Thoracic aorta (tissue), 2 donors: ENCODE measurements around the gene PTP4A2. TPM values are rescaled to one million over a fixed set of nuclear protein-coding genes. Genes with fewer than 3 reads are reported as not detected.
A peak's percentile ranks its signal among the peaks of the same experiment; 100 is the strongest.
"Not testable (repeated sequence)": the region's sequence is repeated elsewhere in the genome, so short reads cannot be mapped to it uniquely, and the experiment has no call there.

Source experiments
- ATAC-seq: fragments of 150-250 bp; one replicate; pipeline ENCODE4 v1.8.0; 2017; ENCODE audit warnings: low read depth; ENCODE audit not compliant: insufficient number of reproducible peaks, low FRiP score
- DNase-seq: peaks from one replicate; pipeline ENCODE4 v3.0.0-alpha.2; 2020; ENCODE audit warnings: low spot score
- H3K27ac ChIP-seq, 2 donors: fragments of 200-600 bp; sonication (generic); 1 replicate in 1 of 2; 2 replicates in 1 of 2; pipeline ENCODE4 v1.5.1; 2016; ENCODE audit warnings: mild to moderate bottlenecking in 2 of 2, moderate library complexity in 2 of 2
- H3K27me3 ChIP-seq: fragments of 200-600 bp; sonication (generic); replicated peaks from 2 replicates; pipeline ENCODE4 v1.6.0; 2016; ENCODE audit warnings: mild to moderate bottlenecking; ENCODE audit not compliant: insufficient read depth
- H3K36me3 ChIP-seq: fragments of 200-600 bp; sonication (generic); one replicate; pipeline ENCODE4 v1.5.1; 2016
- H3K4me1 ChIP-seq, 2 donors: fragments of 200-600 bp; sonication (generic); 1 replicate in 1 of 2; 2 replicates in 1 of 2; pipeline versions ENCODE4 v1.5.1 to v1.6.0; 2016; ENCODE audit warnings: low read depth in 2 of 2, mild to moderate bottlenecking in 1 of 2; ENCODE audit not compliant: control insufficient read depth in 1 of 2
- H3K4me3 ChIP-seq: fragments of 200-600 bp; sonication (generic); 2 replicates; pipeline ENCODE4 v1.5.1; 2016; ENCODE audit warnings: mild to moderate bottlenecking
- H3K9me3 ChIP-seq: fragments of 200-600 bp; sonication (generic); 2 replicates; pipeline ENCODE4 v1.5.1; 2016
- total RNA-seq, 2 donors: library from RNA; depleted of rRNA; stranded (reverse); fragments of >200 nt; gene quantifications; one replicate each; pipeline versions ENCODE4 v1.1.0 to v1.2.3, GENCODE V29; 2016
- TF ChIP-seq, protein P1 (sequence below): fragments of 200-600 bp; sonication (generic); IDR thresholded peaks from one replicate; pipeline ENCODE4 v1.5.1; 2019; ENCODE audit warnings: antibody characterized with exemption

Gene PTP4A2
- total RNA-seq, 2 donors from 2014 or later: 104 to 237 TPM

DNA sequence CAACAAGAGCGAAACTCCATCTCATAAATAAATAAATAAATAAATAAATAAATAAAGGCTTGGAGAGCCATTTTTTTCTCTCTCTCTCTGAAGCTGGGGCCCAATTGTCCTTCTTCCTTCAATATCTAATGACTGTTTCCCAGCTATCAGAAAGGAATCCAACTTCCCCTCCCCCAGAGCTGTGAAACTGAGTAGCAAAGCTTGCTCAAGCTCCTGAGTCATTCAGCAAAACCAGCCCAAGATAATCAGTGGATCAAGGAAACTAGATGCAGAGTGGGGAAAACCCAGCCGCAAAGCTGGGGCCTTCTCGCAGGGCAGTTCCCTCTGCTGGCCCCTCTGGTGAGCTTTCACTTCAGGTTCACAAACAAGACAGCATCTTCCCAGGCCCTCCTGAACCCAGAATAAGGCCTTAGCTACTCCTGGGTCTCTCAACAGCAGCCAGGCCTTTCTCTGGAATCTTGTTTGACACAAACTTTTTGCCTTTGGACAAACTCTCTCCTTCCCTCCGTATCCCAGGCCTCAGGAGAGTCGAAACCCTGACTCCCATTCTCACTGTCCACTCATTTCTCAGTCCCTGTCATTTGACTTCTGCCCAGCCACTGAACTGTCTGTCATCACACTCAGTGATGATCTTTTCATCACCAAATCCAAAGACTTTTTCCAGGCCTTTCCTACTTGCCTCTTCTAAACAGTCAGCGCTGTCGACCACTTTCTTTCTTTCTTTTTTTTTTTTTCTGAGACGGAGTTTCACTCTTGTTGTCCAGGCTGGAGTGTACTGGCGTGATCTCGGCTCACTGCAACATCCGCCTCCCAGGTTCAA lies 18.0 kb upstream of the PTP4A2 start:
- peak; percentile 90 for ATAC-seq

DNA sequence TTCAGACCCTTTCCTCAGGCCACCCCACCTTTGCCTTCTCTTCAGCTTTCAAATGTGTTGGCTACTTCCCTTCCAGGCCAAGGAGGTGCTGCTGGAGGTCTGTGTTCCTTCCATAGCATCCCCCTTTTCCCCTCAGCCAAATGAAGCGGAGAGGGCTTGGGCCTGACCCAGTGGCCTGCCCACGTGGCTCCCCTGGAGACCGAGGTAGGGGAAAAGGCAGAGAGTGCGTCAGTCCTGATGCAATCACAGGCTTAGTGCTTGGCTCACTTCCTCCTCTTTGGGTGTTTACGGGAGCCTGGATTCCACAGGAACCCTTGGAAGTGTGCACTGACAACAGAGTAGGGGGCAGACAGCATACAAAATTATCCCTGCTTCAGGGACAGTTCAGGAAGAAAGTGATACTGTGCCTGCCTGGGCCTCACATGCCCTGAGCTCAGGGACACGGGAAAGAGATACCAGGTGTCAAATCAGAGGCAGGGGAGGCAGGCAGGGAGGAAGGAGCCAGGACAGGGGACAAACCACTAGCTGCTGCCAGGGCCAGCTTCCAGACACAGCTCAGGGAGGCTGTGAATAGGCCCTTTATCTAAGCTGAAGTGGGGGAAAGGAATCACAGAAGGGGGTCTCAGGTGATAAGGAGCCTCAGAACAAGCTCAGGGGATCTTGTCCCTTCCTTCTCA lies 16.6 kb upstream of the PTP4A2 start:
- H3K4me3 ChIP-seq: peak overlapping the region; percentile 34
- peaks cover 34 to 44% of the 10 kb centered on the region in 2 donors for H3K4me1 ChIP-seq
- no peaks in the 10 kb centered on the region for H3K36me3 ChIP-seq
- H3K27ac ChIP-seq: peak overlapping the region; percentile 79 to 94
- no peaks in the 10 kb centered on the region for H3K27me3 ChIP-seq
- TF ChIP-seq, protein P1, sequence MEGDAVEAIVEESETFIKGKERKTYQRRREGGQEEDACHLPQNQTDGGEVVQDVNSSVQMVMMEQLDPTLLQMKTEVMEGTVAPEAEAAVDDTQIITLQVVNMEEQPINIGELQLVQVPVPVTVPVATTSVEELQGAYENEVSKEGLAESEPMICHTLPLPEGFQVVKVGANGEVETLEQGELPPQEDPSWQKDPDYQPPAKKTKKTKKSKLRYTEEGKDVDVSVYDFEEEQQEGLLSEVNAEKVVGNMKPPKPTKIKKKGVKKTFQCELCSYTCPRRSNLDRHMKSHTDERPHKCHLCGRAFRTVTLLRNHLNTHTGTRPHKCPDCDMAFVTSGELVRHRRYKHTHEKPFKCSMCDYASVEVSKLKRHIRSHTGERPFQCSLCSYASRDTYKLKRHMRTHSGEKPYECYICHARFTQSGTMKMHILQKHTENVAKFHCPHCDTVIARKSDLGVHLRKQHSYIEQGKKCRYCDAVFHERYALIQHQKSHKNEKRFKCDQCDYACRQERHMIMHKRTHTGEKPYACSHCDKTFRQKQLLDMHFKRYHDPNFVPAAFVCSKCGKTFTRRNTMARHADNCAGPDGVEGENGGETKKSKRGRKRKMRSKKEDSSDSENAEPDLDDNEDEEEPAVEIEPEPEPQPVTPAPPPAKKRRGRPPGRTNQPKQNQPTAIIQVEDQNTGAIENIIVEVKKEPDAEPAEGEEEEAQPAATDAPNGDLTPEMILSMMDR: no peak
- H3K9me3 ChIP-seq: no peaks in the 10 kb centered on the region
- peak; percentile 72 for ATAC-seq
- peak; percentile 47 for DNase-seq

More for the DNA sequence above, 18.0 kb upstream of the PTP4A2 start:
- Histone ChIP-seq H3K4me1 (peaks cover 34 to 41% of the 10 kb centered on the region in 2 donors), H3K27ac (peak overlapping the region; percentile 79 to 94), H3K9me3 (no peaks in the 10 kb centered on the region), H3K36me3 (no peaks in the 10 kb centered on the region), H3K27me3 (no peaks in the 10 kb centered on the region), H3K4me3 (peak overlapping the region; percentile 28)
- peak; percentile 69 for DNase-seq
- TF ChIP-seq, protein P1: peak; percentile 33

DNA sequence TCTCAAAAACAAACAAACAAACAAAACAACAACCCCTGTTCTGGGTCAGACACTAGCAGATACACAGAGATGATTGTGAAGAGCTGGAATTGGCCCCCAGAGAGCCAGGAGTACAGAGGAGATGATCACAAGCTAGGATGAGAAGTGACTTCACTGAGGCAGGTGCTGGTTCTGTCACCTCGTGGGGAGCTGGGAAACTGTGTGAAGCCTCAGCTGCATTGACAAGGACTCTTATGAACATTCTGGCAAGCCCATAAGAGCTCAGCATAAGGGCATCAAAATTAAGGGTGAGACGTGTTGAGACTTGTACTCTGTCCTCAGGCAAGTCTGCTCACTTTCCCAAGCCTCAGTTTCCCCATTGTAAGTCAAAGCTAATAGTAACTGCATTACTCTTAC lies 14.7 kb upstream of the PTP4A2 start:
- H3K27me3 ChIP-seq: no peaks in the 10 kb centered on the region
- no peak overlapping the region for H3K27ac ChIP-seq
- H3K4me3 ChIP-seq: no peak overlapping the region
- no peaks in the 10 kb centered on the region for H3K36me3 ChIP-seq
- ATAC-seq: no peak
- H3K4me1 ChIP-seq: peaks cover 34 to 44% of the 10 kb centered on the region in 2 donors
- H3K9me3 ChIP-seq: no peaks in the 10 kb centered on the region
- no peak for DNase-seq
- TF ChIP-seq, protein P1: no peak

DNA sequence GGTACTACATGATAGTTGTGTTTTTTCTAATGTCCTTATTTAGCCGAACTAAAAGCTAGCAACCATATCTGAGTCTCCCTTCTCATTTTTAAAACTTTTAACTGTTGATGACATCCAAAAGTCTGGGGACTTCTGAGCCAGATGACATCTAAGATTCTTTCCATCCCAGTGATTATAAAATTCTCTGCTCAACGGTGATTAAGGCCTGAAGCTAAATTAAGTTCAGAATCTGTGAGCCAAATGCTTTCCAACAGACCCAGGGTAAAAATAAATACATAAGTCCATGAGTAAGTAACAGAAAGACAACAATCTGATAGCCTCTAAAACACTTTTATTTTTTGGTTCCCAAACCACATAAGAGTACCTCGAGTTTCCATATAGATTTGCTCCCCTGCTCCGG lies 13.1 kb upstream of the PTP4A2 start:
- Histone ChIP-seq H3K27me3 (no peaks in the 10 kb centered on the region), H3K4me1 (peaks cover 28 to 36% of the 10 kb centered on the region in 2 donors), H3K36me3 (no peaks in the 10 kb centered on the region), H3K9me3 (no peaks in the 10 kb centered on the region), H3K27ac (peak overlapping the region; percentile 11 to 68), H3K4me3 (no peak overlapping the region)
- TF ChIP-seq, protein P1: no peak
- DNase-seq: no peak
- ATAC-seq: no peak

DNA sequence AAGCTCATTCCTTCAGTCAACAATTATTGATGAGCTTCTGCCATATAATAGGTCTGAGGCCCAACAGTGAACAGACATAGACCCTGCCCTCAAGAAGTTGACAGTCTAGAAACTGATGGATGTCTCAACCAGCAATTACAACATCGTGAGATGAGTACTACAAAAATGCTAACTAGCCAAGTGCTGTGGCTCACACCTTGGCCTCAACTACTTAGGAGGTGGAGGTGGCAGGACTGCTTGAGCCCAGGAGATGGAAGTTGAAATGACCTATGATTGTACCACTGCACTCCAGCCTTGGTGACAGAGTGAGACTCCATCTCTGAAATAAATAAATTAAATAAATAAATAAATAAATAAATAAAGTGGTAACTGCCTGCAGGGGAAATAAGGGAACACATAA lies 11.7 kb upstream of the PTP4A2 start:
- H3K4me3 ChIP-seq: no peak overlapping the region
- TF ChIP-seq, protein P1: no peak
- peaks cover 21 to 26% of the 10 kb centered on the region in 2 donors for H3K4me1 ChIP-seq
- H3K36me3 ChIP-seq: no peaks in the 10 kb centered on the region
- ATAC-seq (no peak), DNase-seq (no peak)
- H3K9me3 ChIP-seq: no peaks in the 10 kb centered on the region
- no peaks in the 10 kb centered on the region for H3K27me3 ChIP-seq
- no peak overlapping the region for H3K27ac ChIP-seq

DNA sequence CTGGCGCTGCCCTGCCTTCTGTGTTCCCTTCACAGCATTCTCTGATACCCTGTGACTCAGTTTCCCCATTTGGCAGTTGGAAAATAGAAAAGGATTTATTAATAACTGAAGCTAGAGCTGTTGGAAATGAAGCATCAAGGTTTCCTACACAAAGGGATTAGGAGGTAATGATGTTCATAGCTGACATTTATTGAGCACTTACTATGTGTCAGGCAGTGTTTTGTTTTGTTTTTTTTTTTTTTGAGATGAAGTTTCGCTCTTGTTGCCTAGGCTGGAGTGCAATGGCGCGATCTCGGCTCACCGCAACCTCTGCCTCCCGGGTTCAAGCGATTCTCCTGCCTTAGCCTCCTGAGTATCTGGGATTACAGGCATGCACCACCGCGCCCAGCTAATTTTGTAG lies 7.5 kb upstream of the PTP4A2 start:
- H3K4me1 ChIP-seq: peaks cover 8 to 26% of the 10 kb centered on the region in 2 donors
- not testable (repeated sequence) for H3K36me3 ChIP-seq, DNase-seq, H3K27me3 ChIP-seq, H3K9me3 ChIP-seq, H3K4me3 ChIP-seq, ATAC-seq
- peak overlapping the region; percentile 96 to 99 for H3K27ac ChIP-seq
